DOHH2 (cell line): ENCODE results near the gene IGFL1.

Experiments used
- CTCF ChIP-seq: fragments of 200-600 bp; sonication (generic); IDR thresholded peaks from one replicate; pipeline ENCODE4 v1.5.1; 2014; ENCODE audit warnings: antibody characterized with exemption, mild to moderate bottlenecking, low read depth, low read length; ENCODE audit not compliant: poor library complexity, severe bottlenecking
- EZH2phosphoT487 ChIP-seq: fragments of 200-600 bp; sonication (generic); IDR thresholded peaks from 2 replicates; pipeline ENCODE4 v1.6.1; 2017; ENCODE audit warnings: borderline replicate concordance, mild to moderate bottlenecking, antibody characterized with exemption, low read length, moderate library complexity, mixed read lengths

- TF ChIP-seq CTCF = no peak
- no peak for TF ChIP-seq EZH2phosphoT487
Measured at GRCh38 chr19:46201454-46202310, 27.9 kb upstream of the IGFL1 start.
